ENCODE data around the gene ZNF408.

Gene ZNF408

DNA sequence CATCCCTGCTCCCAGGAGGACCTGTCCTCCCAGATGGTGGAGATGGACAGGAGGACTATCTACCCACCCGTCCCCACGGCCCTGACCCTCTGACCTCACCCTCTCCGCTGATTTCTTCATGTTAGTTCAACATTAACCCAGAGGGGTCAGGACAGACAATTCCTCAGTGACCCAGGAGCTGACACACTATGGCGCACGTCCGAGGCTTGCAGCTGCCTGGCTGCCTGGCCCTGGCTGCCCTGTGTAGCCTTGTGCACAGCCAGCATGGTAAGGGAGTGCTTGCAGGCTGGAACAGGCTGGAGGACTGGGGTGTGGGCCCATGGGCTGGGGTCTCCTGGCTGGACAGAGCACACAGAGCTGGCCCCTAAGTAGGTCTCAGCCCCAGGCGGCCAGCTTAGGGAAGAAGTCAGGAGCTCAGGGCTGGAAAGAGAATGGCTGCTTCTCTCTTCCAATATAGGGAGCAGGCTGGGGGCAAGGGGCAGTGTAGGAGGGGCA is 18.3 kb downstream of the ZNF408 start, which contains the start of gene F2:
F2 (plus strand) TSS at position 166 of the 495 bp plus-strand sequence; CDS start at position 189, 23 bp downstream.
- no peak for TF ChIP-seq SNAI2 (CRISPR knock-in tag; IDR thresholded peaks at IDR 0.05)
- TF ChIP-seq, protein P1, sequence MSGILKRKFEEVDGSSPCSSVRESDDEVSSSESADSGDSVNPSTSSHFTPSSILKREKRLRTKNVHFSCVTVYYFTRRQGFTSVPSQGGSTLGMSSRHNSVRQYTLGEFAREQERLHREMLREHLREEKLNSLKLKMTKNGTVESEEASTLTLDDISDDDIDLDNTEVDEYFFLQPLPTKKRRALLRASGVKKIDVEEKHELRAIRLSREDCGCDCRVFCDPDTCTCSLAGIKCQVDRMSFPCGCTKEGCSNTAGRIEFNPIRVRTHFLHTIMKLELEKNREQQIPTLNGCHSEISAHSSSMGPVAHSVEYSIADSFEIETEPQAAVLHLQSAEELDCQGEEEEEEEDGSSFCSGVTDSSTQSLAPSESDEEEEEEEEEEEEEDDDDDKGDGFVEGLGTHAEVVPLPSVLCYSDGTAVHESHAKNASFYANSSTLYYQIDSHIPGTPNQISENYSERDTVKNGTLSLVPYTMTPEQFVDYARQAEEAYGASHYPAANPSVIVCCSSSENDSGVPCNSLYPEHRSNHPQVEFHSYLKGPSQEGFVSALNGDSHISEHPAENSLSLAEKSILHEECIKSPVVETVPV (CRISPR knock-in tag; IDR thresholded peaks at IDR 0.05), result no peak
- no peak for TF ChIP-seq RARB (CRISPR knock-in tag; IDR thresholded peaks at IDR 0.05)
- no peak for TF ChIP-seq ISL1 (CRISPR knock-in tag; IDR thresholded peaks at IDR 0.05)
- TF ChIP-seq CSDC2 (CRISPR knock-in tag; IDR thresholded peaks at IDR 0.05), result no peak
- TF ChIP-seq ZC3H10 (CRISPR knock-in tag; IDR thresholded peaks at IDR 0.05), result no peak
- TF ChIP-seq OSR1 (CRISPR knock-in tag; IDR thresholded peaks at IDR 0.05), result no peak
- no peak for TF ChIP-seq TOX (CRISPR knock-in tag; IDR thresholded peaks at IDR 0.05; ENCODE audit: borderline replicate concordance)
- no peak for TF ChIP-seq ZNF565 (CRISPR knock-in tag; conservative IDR thresholded peaks at IDR 0.05; ENCODE audit: low read depth)
- TF ChIP-seq, protein P2, sequence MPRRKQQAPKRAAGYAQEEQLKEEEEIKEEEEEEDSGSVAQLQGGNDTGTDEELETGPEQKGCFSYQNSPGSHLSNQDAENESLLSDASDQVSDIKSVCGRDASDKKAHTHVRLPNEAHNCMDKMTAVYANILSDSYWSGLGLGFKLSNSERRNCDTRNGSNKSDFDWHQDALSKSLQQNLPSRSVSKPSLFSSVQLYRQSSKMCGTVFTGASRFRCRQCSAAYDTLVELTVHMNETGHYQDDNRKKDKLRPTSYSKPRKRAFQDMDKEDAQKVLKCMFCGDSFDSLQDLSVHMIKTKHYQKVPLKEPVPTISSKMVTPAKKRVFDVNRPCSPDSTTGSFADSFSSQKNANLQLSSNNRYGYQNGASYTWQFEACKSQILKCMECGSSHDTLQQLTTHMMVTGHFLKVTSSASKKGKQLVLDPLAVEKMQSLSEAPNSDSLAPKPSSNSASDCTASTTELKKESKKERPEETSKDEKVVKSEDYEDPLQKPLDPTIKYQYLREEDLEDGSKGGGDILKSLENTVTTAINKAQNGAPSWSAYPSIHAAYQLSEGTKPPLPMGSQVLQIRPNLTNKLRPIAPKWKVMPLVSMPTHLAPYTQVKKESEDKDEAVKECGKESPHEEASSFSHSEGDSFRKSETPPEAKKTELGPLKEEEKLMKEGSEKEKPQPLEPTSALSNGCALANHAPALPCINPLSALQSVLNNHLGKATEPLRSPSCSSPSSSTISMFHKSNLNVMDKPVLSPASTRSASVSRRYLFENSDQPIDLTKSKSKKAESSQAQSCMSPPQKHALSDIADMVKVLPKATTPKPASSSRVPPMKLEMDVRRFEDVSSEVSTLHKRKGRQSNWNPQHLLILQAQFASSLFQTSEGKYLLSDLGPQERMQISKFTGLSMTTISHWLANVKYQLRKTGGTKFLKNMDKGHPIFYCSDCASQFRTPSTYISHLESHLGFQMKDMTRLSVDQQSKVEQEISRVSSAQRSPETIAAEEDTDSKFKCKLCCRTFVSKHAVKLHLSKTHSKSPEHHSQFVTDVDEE (CRISPR knock-in tag; IDR thresholded peaks at IDR 0.05), result no peak
- no peak for TF ChIP-seq ZNF8 (CRISPR knock-in tag; IDR thresholded peaks at IDR 0.05)
- TF ChIP-seq BACH2 (CRISPR knock-in tag; IDR thresholded peaks at IDR 0.05; ENCODE audit: borderline replicate concordance), result no peak
- TF ChIP-seq ARNTL (CRISPR knock-in tag; IDR thresholded peaks at IDR 0.05; ENCODE audit: borderline replicate concordance, low read depth), result no peak
- TF ChIP-seq, protein P3, sequence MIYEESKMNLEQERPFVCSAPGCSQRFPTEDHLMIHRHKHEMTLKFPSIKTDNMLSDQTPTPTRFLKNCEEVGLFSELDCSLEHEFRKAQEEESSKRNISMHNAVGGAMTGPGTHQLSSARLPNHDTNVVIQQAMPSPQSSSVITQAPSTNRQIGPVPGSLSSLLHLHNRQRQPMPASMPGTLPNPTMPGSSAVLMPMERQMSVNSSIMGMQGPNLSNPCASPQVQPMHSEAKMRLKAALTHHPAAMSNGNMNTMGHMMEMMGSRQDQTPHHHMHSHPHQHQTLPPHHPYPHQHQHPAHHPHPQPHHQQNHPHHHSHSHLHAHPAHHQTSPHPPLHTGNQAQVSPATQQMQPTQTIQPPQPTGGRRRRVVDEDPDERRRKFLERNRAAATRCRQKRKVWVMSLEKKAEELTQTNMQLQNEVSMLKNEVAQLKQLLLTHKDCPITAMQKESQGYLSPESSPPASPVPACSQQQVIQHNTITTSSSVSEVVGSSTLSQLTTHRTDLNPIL (CRISPR knock-in tag; IDR thresholded peaks at IDR 0.05; ENCODE audit: low read depth), result no peak
- no peak for TF ChIP-seq PPARA (CRISPR knock-in tag; IDR thresholded peaks at IDR 0.05; ENCODE audit: borderline replicate concordance)
- no peak for TF ChIP-seq ZFP3 (CRISPR knock-in tag; IDR thresholded peaks at IDR 0.05)
- TF ChIP-seq ZFP30 (CRISPR knock-in tag; IDR thresholded peaks at IDR 0.05), result no peak
- TF ChIP-seq ESRRG (CRISPR knock-in tag; IDR thresholded peaks at IDR 0.05), result no peak
- no peak for ATAC-seq

DNA sequence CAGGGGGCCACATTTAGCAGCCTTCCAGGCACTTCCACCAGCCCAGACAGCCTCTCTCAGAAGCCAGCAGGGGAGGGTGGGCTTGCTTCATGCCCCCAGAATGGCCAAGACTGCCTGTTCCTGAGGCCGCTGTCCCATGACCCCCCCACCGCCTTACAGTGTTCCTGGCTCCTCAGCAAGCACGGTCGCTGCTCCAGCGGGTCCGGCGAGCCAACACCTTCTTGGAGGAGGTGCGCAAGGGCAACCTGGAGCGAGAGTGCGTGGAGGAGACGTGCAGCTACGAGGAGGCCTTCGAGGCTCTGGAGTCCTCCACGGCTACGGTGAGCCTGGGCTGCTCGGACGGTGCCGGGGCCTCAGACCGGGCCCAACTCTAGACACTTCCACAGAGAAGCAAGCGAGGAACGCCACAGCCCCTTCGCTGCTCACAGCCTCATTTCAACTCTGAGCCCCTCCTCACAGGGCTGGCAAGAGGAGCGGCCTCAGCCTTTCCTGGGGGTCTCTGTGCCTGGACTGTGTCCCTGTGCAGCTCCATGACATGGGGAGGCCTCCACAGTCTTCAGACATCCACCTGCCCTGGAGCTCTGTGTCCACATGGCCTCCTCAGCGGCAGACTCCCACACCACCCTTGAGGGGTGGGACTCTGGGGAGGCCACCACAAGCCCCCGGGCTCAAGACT is 18.9 kb downstream of the ZNF408 start:
- TF ChIP-seq ISL1 (CRISPR knock-in tag; IDR thresholded peaks at IDR 0.05) (no peak), ARNTL (CRISPR knock-in tag; IDR thresholded peaks at IDR 0.05; ENCODE audit: borderline replicate concordance, low read depth) (no peak)
- TF ChIP-seq, protein P2 (CRISPR knock-in tag; IDR thresholded peaks at IDR 0.05), result no peak
- no peak; the same call in 2 of the 3 replicates for ATAC-seq

DNA sequence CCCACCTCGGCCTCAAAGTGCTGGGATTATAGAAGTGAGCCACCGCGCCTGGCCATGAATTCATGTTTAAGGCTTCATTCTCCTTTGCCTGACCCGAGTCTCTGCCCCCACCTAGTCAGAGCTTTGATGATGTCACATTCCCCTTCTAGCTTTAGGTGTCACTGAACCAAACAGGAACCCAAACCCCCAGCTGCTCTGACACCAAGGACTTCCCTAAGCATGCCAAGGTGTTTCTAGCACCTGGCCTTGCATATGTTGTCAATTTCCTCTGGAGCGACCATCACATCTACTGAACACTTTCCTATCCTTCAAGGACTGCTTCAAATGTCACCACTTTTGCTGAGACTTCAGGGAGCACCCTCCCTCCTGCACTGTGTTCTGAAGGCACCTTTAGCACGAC is 20.5 kb downstream of the ZNF408 start:
- ATAC-seq, result no peak
- no peak for TF ChIP-seq ESRRG (CRISPR knock-in tag; IDR thresholded peaks at IDR 0.05)

Measured in SK-N-SH treated with all-trans-retinoic acid at 6 μM for 48 hours (cell line).